Spleen (tissue), 7 donors: ENCODE data around the gene CHRM5.

Experiments used
- POLR2A ChIP-seq, 3 donors: fragments of 450-650 bp; IDR thresholded peaks; one replicate each; pipeline ENCODE4 v1.5.1; 2017; ENCODE audit warnings: antibody characterized with exemption in 3 of 3, mild to moderate bottlenecking in 1 of 3
- POLR2AphosphoS5 ChIP-seq, 3 donors: sonication (generic); formaldehyde crosslinking; IDR thresholded peaks; one replicate each; pipeline ENCODE4 v1.5.1; 2017; ENCODE audit warnings: antibody characterized with exemption in 3 of 3
- TF ChIP-seq, protein P1 (sequence below), 11 experiments: fragments of 200-600 bp in 7 of 11; fragments of 450-650 bp in 4 of 11; sonication (generic) in 4 of 11; IDR thresholded peaks in 8 of 11; conservative IDR thresholded peaks in 3 of 11; 1 replicate in 7 of 11; 2 replicates in 4 of 11; pipeline versions ENCODE4 v1.4.0 to v1.8.0; 2016 to 2021; ENCODE audit warnings: antibody characterized with exemption in 11 of 11, inconsistent platforms in 4 of 11, mild to moderate bottlenecking in 1 of 11
- donor health status: DM: no; HTN: no; CAD: no; lungs with moderate emphysema.
- donor health status: DM: no; HTN: no; CAD: no.
- donor health status: DM: no; HTN: no; CAD: no.

- TF ChIP-seq POLR2A (IDR thresholded peaks at IDR 0.05) (no peak), POLR2AphosphoS5 (IDR thresholded peaks at IDR 0.05) (no peak)
- TF ChIP-seq, protein P1, sequence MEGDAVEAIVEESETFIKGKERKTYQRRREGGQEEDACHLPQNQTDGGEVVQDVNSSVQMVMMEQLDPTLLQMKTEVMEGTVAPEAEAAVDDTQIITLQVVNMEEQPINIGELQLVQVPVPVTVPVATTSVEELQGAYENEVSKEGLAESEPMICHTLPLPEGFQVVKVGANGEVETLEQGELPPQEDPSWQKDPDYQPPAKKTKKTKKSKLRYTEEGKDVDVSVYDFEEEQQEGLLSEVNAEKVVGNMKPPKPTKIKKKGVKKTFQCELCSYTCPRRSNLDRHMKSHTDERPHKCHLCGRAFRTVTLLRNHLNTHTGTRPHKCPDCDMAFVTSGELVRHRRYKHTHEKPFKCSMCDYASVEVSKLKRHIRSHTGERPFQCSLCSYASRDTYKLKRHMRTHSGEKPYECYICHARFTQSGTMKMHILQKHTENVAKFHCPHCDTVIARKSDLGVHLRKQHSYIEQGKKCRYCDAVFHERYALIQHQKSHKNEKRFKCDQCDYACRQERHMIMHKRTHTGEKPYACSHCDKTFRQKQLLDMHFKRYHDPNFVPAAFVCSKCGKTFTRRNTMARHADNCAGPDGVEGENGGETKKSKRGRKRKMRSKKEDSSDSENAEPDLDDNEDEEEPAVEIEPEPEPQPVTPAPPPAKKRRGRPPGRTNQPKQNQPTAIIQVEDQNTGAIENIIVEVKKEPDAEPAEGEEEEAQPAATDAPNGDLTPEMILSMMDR (IDR thresholded peaks at IDR 0.05 in 8 of 11, conservative IDR thresholded peaks at IDR 0.05 in 3 of 11): no peak
Measured at GRCh38 chr15:34012461-34013028, 44.2 kb downstream of the CHRM5 start.
